Psoas muscle (tissue), 8 donors: ENCODE measurements around the gene PHC2. TPM values are rescaled to one million over a fixed set of nuclear protein-coding genes. Genes with fewer than 3 reads are reported as not detected.

Experiments
- ATAC-seq, 4 donors: fragments of 200-7000 bp; cut with Tn5 transposase; one replicate each; pipeline ENCODE4 v1.9.1; 2020; ENCODE audit warnings: moderate library complexity in 3 of 4, mild to moderate bottlenecking in 2 of 4
- DNase-seq, 2 donors: peaks; one replicate each; pipeline ENCODE4 v3.0.0-alpha.2; 2020
- H3K27ac ChIP-seq: fragments of 200-600 bp; one replicate; pipeline ENCODE4 v1.8.0; 2022
- H3K27me3 ChIP-seq, 3 donors: fragments of 200-600 bp in 1 of 3; one replicate each; pipeline versions ENCODE4 v1.6.1 to v1.8.0; 2013 to 2022; ENCODE audit warnings: low read length in 2 of 3, mild to moderate bottlenecking in 2 of 3, moderate library complexity in 1 of 3; ENCODE audit not compliant: insufficient read depth in 3 of 3
- H3K36me3 ChIP-seq, 2 donors: fragments of 200-600 bp in 1 of 2; one replicate each; pipeline versions ENCODE4 v1.6.1 to v1.8.0; 2013 to 2022; ENCODE audit warnings: low read depth in 1 of 2, mild to moderate bottlenecking in 1 of 2, moderate library complexity in 1 of 2; ENCODE audit not compliant: insufficient read depth in 1 of 2
- H3K4me1 ChIP-seq: fragments of 200-600 bp; one replicate; pipeline ENCODE4 v1.8.0; 2022
- H3K4me3 ChIP-seq: fragments of 200-600 bp; one replicate; pipeline ENCODE4 v1.8.0; 2022; ENCODE audit warnings: mild to moderate bottlenecking
- H3K9me3 ChIP-seq: fragments of 200-600 bp; one replicate; pipeline ENCODE4 v1.8.0; 2022
- WGBS, 3 donors: extraction: QIAGEN DNeasy Blood & Tissue Kit; methylation state at CpG; one replicate each; pipeline versions ENCODE4 v1.1.6 to v1.1.7; 2013; 5-methylcytosine and 5-hydroxymethylcytosine counted together
- intact Hi-C, 2 donors: fragments of 100-400 bp; cut with DNase I; formaldehyde crosslinking; loops; one replicate each; pipeline versions ENCODE4 v1.11.0 to v1.14.2; 2022
- polyA plus RNA-seq, 3 donors: library from polyadenylated mRNA; stranded (reverse); fragments of 200-250 nt; gene quantifications; one replicate each; pipeline ENCODE4 v1.2.3, GENCODE V29; 2013
- total RNA-seq, 4 donors: library from RNA; stranded (reverse); fragmentation: NEBNext Ultra II Directional in 2 of 4; extraction: Animal tissue kit (Norgen Biotek cat#: 25700) in 2 of 4; gene quantifications; one replicate each; pipeline versions ENCODE4 v1.2.1 to v1.2.4, GENCODE V29; 2021 to 2023
- TF ChIP-seq, protein P1 (sequence below): fragments of 200-600 bp; IDR thresholded peaks from one replicate; pipeline ENCODE4 v1.8.0; 2022; ENCODE audit warnings: antibody characterized with exemption
- donor health status: healthy with polysubstance abuse.
- donor health status: DM: no; HTN: no; CAD: no; lungs with moderate emphysema.
- donor health status: Bipolar disorder and iron deficiency.
- donor health status: healthy.
- donor health status: DM: yes; HTN: yes; CAD: no.
- donor health status: DM: no; HTN: no; CAD: no.
- donor health status: DM: no; HTN: no; CAD: no.
- donor health status: DM: yes; HTN: yes; CAD: no.

Gene PHC2
- total and polyA plus RNA-seq, 7 donors, result 74.1 to 427 (median 338) TPM

DNA sequence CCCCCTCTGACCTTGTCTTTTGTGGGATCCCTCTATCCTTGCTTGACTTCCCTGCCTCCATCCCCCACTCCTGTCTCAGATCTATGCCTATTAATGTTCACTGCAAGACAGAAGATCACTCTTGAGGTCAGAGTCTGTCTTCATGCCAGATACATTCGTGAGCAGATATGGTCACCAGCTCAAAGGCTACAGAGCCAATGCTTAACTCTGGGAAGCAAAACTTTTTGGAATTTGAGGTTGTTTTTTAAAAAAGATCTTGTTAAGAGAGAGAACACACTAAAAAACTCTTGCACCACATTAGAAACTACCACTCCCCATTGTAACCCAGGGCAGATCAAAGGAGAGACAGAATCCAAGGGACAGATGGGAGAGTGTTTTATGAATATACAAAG lies 92.9 kb downstream of the PHC2 start:
- intact Hi-C loops, result no loop called here
- Histone ChIP-seq H3K4me3 (peak overlapping the region; percentile 55), H3K4me1 (peaks cover 100% of the 10 kb centered on the region), H3K9me3 (no peaks in the 10 kb centered on the region), H3K27ac (peak overlapping the region; percentile 98), H3K27me3 (no peaks in the 10 kb centered on the region), H3K36me3 (peaks cover 4 to 29% of the 10 kb centered on the region in 2 donors)
- DNase-seq (no peak), ATAC-seq (peak; percentile 18 to 51 (median 38))
- WGBS, 3 donors, result 3 to 11% (median 5%) methylated on average over 1 of the region's 1 CpG
- TF ChIP-seq, protein P1, sequence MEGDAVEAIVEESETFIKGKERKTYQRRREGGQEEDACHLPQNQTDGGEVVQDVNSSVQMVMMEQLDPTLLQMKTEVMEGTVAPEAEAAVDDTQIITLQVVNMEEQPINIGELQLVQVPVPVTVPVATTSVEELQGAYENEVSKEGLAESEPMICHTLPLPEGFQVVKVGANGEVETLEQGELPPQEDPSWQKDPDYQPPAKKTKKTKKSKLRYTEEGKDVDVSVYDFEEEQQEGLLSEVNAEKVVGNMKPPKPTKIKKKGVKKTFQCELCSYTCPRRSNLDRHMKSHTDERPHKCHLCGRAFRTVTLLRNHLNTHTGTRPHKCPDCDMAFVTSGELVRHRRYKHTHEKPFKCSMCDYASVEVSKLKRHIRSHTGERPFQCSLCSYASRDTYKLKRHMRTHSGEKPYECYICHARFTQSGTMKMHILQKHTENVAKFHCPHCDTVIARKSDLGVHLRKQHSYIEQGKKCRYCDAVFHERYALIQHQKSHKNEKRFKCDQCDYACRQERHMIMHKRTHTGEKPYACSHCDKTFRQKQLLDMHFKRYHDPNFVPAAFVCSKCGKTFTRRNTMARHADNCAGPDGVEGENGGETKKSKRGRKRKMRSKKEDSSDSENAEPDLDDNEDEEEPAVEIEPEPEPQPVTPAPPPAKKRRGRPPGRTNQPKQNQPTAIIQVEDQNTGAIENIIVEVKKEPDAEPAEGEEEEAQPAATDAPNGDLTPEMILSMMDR, result no peak

DNA sequence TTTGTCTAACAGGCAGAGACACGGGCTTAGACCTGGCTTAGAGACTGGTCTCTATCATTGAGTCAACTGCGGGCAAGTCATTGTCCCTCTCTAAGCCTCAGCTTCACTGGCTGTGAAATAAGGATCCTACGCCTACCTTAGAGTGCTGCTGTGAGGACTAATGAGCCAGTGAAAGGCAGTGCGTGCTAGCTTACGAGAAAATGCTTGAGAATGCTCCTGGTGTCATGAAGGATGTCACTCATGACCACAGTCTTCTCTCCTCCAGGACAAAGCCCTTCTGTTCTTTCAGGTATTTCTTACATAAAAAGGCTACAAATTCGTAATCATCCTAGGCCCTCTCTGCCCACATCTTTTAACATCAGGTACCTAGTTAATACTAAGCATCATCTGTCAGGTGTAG lies 93.5 kb downstream of the PHC2 start:
- no peaks in the 10 kb centered on the region for H3K27me3 ChIP-seq
- peak overlapping the region; percentile 98 for H3K27ac ChIP-seq
- H3K9me3 ChIP-seq, result no peaks in the 10 kb centered on the region
- H3K4me1 ChIP-seq, result peaks cover 100% of the 10 kb centered on the region
- ATAC-seq, result no peak
- intact Hi-C loops, result no loop called here
- H3K36me3 ChIP-seq, result peaks cover 8 to 33% of the 10 kb centered on the region in 2 donors
- no peak for DNase-seq
- H3K4me3 ChIP-seq, result peak overlapping the region; percentile 55
- 75 to 92% (median 91%) methylated on average over 6 of the region's 6 CpGs for whole genome bisulfite sequencing, 3 donors
- TF ChIP-seq, protein P1, result no peak

DNA sequence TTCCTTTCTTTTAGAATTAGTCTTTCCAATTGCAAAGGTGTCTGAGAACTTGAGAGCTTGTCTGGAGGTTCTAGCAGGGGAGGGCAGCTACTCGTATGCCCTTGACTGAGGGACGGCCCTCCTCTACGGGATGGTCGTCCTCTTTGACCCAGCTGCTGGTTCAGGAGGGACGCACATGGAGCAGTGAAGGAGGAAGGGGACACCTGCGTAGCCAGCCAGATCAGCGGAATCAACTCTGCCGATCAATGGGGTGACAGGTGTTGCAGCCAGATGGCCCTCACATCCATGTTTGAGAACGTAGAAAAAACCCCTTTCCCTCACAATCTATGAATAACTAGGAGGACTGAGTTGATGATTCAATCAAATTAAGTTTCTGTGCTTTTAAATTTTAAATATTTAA lies 94.3 kb downstream of the PHC2 start:
- H3K9me3 ChIP-seq, result no peaks in the 10 kb centered on the region
- no peak for ATAC-seq
- H3K27ac ChIP-seq, result peak overlapping the region; percentile 98
- no peaks in the 10 kb centered on the region for H3K27me3 ChIP-seq
- WGBS, 3 donors, result 46 to 48% (median 48%) methylated on average over 9 of the region's 9 CpGs
- peaks cover 100% of the 10 kb centered on the region for H3K4me1 ChIP-seq
- H3K4me3 ChIP-seq, result no peak overlapping the region
- DNase-seq, result no peak
- intact Hi-C loops, result no loop called here
- TF ChIP-seq, protein P1, result no peak
- peaks cover 11 to 37% of the 10 kb centered on the region in 2 donors for H3K36me3 ChIP-seq

DNA sequence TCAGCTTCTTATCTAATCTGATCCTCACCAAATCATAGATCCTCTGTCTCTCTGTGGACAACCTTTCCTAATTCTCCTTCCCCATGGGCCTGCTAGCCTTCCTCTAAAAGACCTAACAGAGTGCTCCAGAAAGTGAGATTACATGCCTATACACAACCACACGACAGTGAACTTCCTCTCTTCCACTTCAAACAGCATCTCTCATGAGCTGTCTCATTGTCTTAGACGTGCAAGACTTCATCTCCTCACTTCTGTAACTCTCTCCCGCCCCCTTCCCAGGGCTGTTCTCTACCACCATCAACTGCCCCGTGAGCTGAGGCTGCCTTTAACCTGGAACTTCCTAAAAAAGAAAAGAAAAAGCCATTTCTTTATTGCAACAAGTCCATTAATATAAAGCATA lies 95.9 kb downstream of the PHC2 start:
- TF ChIP-seq, protein P1, result no peak
- 49 to 56% (median 54%) methylated on average over 4 of the region's 4 CpGs for WGBS, 3 donors
- Histone ChIP-seq H3K27me3 (no peaks in the 10 kb centered on the region), H3K36me3 (peaks cover 8 to 40% of the 10 kb centered on the region in 2 donors), H3K27ac (peak overlapping the region; percentile 98), H3K9me3 (no peaks in the 10 kb centered on the region), H3K4me3 (peak overlapping the region; percentile 49), H3K4me1 (peaks cover 88% of the 10 kb centered on the region)
- intact Hi-C loops, result no loop called here
- ATAC-seq, result no peak
- DNase-seq, result no peak

DNA sequence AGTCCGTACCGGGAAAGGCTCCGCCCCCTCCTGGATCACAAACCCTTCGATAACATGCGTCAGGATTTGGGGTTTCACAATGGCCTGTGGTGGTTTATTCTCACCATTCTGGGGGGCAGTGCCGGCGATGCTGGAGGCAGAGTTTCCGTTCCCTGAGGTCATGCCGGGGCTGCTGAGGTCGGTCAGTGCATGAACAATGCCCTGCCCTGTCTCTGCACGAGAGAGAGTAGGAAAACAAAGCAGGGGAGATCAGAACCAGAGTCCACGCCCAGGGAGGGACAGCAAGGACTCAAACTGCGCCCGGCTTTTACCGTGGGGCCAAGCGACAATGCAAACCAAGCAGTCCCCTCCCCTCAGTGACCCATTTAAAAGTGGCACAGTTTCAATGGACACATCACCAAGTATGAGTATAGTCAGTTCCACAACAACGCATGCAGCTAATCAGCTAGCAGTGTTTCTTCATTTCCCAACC lies 96.8 kb downstream of the PHC2 start:
- 37 to 48% (median 43%) methylated on average over 17 of the region's 17 CpGs for WGBS, 3 donors
- DNase-seq, result peak; percentile 83 to 86
- H3K9me3 ChIP-seq, result no peaks in the 10 kb centered on the region
- peak overlapping the region; percentile 98 for H3K27ac ChIP-seq
- H3K27me3 ChIP-seq, result no peaks in the 10 kb centered on the region
- TF ChIP-seq, protein P1, result no peak
- peak overlapping the region; percentile 49 for H3K4me3 ChIP-seq
- intact Hi-C loops, result loop anchor here in 1 of 2 donors (5.0 kb wide), 1 partner anchor 33 kb away; no protein-coding TSS in a partner anchor
- H3K4me1 ChIP-seq, result peaks cover 87% of the 10 kb centered on the region
- ATAC-seq, result peak; percentile 13 to 54 (median 52)
- H3K36me3 ChIP-seq, result peaks cover 13 to 47% of the 10 kb centered on the region in 2 donors
